H1 (cell line): ENCODE measurements around the gene SLC22A14. TPM values are rescaled to one million over a fixed set of nuclear protein-coding genes. Genes with fewer than 3 reads are reported as not detected.

ENCODE experiments used
- RXRA ChIP-seq: IDR thresholded peaks from 2 replicates; pipeline ENCODE4 v1.6.1; 2011; ENCODE audit warnings: low read depth, mild to moderate bottlenecking, low read length, moderate library complexity; ENCODE audit not compliant: insufficient read depth
- SRF ChIP-seq: IDR thresholded peaks from 2 replicates; pipeline ENCODE4 v1.6.1; 2011; ENCODE audit warnings: mild to moderate bottlenecking, low read depth, low read length, moderate library complexity
- polyA plus RNA-seq, 7 experiments: library from polyadenylated mRNA; depleted of rRNA in 3 of 7; stranded (reverse) in 5 of 7; unstranded in 2 of 7; fragments of >200 nt in 5 of 7; fragments of 200-250 nt in 2 of 7; gene quantifications; 1 replicate in 5 of 7; 2 replicates in 1 of 7; 4 replicates in 1 of 7; pipeline versions ENCODE4 v1.2.1 to v1.2.3, GENCODE V29; 2011 to 2013; ENCODE audit warnings: missing spikeins in 2 of 7, mixed read lengths in 2 of 7
- total RNA-seq: library from RNA; stranded (reverse); fragmentation: NEBNext Ultra II Directional; extraction: Animal tissue kit (Norgen Biotek cat#: 25700); gene quantifications from 2 replicates; pipeline ENCODE4 v1.2.1, GENCODE V29; 2021
- TF ChIP-seq, protein P1 (sequence below): IDR thresholded peaks from 2 replicates; pipeline ENCODE4 v1.6.1; 2012; ENCODE audit warnings: inconsistent platforms

SLC22A14 gene
- total and polyA plus RNA-seq, 2 of the 8 experiments (the other 6 are each of a cell fraction or from before 2014, with no cell fraction given), result 0.03 TPM; not detected in 1

DNA sequence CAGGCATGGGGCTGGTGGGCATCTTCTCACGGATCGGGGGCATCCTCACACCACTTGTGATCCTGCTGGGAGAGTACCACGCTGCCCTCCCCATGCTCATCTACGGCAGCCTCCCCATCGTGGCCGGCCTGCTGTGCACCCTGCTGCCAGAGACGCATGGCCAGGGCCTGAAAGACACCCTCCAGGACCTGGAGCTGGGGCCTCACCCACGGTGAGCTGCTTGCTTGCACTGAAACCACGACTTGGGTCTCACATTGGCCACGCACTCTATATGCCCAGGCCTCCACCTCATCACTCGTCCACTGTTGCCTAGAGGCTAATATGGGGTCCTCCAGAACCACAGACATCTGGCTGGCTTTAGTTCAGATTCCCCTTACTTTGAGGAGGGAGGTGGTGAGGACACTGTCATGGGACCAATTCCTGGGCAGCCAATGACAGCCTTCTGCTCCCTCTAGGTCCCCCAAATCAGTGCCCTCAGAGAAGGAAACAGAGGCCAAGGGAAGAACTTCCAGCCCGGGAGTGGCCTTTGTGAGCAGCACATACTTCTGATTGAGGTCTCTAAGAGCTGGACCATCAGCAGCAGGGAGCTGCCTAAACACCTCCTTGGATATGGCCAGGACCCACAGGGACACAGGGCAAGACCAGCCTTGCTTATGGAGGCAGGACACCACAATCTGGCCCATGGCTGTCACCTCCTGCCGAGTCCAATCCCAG, 5.0 kb upstream of the SLC22A14 start (continued):
- TF ChIP-seq, protein P1, sequence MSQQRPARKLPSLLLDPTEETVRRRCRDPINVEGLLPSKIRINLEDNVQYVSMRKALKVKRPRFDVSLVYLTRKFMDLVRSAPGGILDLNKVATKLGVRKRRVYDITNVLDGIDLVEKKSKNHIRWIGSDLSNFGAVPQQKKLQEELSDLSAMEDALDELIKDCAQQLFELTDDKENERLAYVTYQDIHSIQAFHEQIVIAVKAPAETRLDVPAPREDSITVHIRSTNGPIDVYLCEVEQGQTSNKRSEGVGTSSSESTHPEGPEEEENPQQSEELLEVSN, result no peak
- TF ChIP-seq SRF, result no peak
- TF ChIP-seq RXRA, result no peak
